ENCODE measurements around the gene YIPF1.

GRCh38 chr1:53847980-53848379 is 41.6 kb downstream of the YIPF1 start:
- no peak for TF ChIP-seq POLR2AphosphoS5 (IDR thresholded peaks at IDR 0.05; ENCODE audit: borderline replicate concordance, low read depth, low read length)
- no peak for TF ChIP-seq EZH2 (IDR thresholded peaks at IDR 0.05)

Data from SK-N-MC (cell line).